Thyroid gland (tissue), 4 donors: ENCODE results near the gene HAPLN1. TPM values are rescaled to one million over a fixed set of nuclear protein-coding genes. Genes with fewer than 3 reads are reported as not detected.
A peak's percentile ranks its signal among the peaks of the same experiment; 100 is the strongest.

Experiments
- DNase-seq, 2 donors: peaks; one replicate each; pipeline ENCODE4 v3.0.0-alpha.2; 2019
- H3K27ac ChIP-seq, 3 donors: fragments of 200-600 bp; sonication (generic); 1 replicate in 2 of 3; 2 replicates in 1 of 3; pipeline ENCODE4 v1.5.1; 2016 to 2019; ENCODE audit warnings: mild to moderate bottlenecking in 1 of 3, moderate library complexity in 1 of 3
- H3K27me3 ChIP-seq: fragments of 200-600 bp; sonication (generic); one replicate; pipeline ENCODE4 v1.5.1; 2019
- H3K36me3 ChIP-seq, 2 donors: fragments of 200-600 bp; sonication (generic); one replicate each; pipeline ENCODE4 v1.5.1; 2016 to 2019
- H3K4me1 ChIP-seq, 2 donors: fragments of 200-600 bp; sonication (generic); one replicate each; pipeline ENCODE4 v1.5.1; 2017 to 2019
- H3K4me3 ChIP-seq, 3 donors: fragments of 200-600 bp; sonication (generic); replicated peaks in 1 of 3; 1 replicate in 2 of 3; 2 replicates in 1 of 3; pipeline ENCODE4 v1.5.1; 2016; ENCODE audit warnings: mild to moderate bottlenecking in 1 of 3
- H3K9me3 ChIP-seq: fragments of 200-600 bp; sonication (generic); one replicate; pipeline ENCODE4 v1.5.1; 2017
- CTCF ChIP-seq, 6 experiments: fragments of 200-600 bp in 3 of 6; fragments of 450-650 bp in 3 of 6; sonication (generic) in 3 of 6; IDR thresholded peaks; one replicate each; pipeline ENCODE4 v1.5.1; 2016 to 2019; ENCODE audit warnings: antibody characterized with exemption in 6 of 6, mild to moderate bottlenecking in 2 of 6, inconsistent platforms in 1 of 6, moderate library complexity in 1 of 6
- POLR2A ChIP-seq, 2 donors: fragments of 450-650 bp; IDR thresholded peaks; one replicate each; pipeline ENCODE4 v1.6.1; 2017; ENCODE audit warnings: antibody characterized with exemption in 2 of 2, mild to moderate bottlenecking in 2 of 2, moderate library complexity in 1 of 2
- WGBS, 2 donors: methylation state at CpG; one replicate each; pipeline ENCODE4 v1.1.5; 2017; 5-methylcytosine and 5-hydroxymethylcytosine counted together
- intact Hi-C: fragments of 100-400 bp; cut with DNase I; formaldehyde crosslinking; loops from one replicate; pipeline ENCODE4 v1.15.1; 2023
- total RNA-seq, 4 donors: library from RNA; depleted of rRNA; stranded (reverse); fragments of >200 nt; gene quantifications; one replicate each; pipeline ENCODE4 v1.2.3, GENCODE V29; 2016

The HAPLN1 gene
- total RNA-seq, 4 donors from 2014 or later: not detected

- no peaks in the 10 kb centered on the region for H3K36me3 ChIP-seq
- H3K4me3 ChIP-seq: no peak overlapping the region
- intact Hi-C loops: no loop called here
- H3K9me3 ChIP-seq: no peaks in the 10 kb centered on the region
- WGBS, 2 donors: 61 to 74% methylated on average over 2 of the region's 2 CpGs
- no peaks in the 10 kb centered on the region for H3K27me3 ChIP-seq
- TF ChIP-seq POLR2A (IDR thresholded peaks at IDR 0.05) (no peak), CTCF (IDR thresholded peaks at IDR 0.05) (no peak)
- no peak overlapping the region for H3K27ac ChIP-seq
- H3K4me1 ChIP-seq: peaks cover 0 to 11% of the 10 kb centered on the region in 2 donors
- DNase-seq: no peak
These were observed 4.3 kb upstream of the HAPLN1 start for GRCh38 chr5:83724935-83725334.

GRCh38 chr5:83724001-83724400 is 3.3 kb upstream of the HAPLN1 start:
- no peaks in the 10 kb centered on the region for H3K9me3 ChIP-seq
- no peak overlapping the region for H3K27ac ChIP-seq
- intact Hi-C loops: no loop called here
- H3K27me3 ChIP-seq: no peaks in the 10 kb centered on the region
- TF ChIP-seq POLR2A (IDR thresholded peaks at IDR 0.05) (no peak), CTCF (IDR thresholded peaks at IDR 0.05) (no peak)
- H3K4me3 ChIP-seq: no peak overlapping the region
- WGBS, 2 donors: 45 to 62% methylated on average over 2 of the region's 2 CpGs
- no peaks in the 10 kb centered on the region for H3K36me3 ChIP-seq
- peaks cover 0 to 11% of the 10 kb centered on the region in 2 donors for H3K4me1 ChIP-seq
- DNase-seq: no peak

- intact Hi-C loops: no loop called here
- no peaks in the 10 kb centered on the region for H3K36me3 ChIP-seq
- H3K9me3 ChIP-seq: no peaks in the 10 kb centered on the region
- H3K4me3 ChIP-seq: no peak overlapping the region
- TF ChIP-seq POLR2A (IDR thresholded peaks at IDR 0.05) (no peak), CTCF (IDR thresholded peaks at IDR 0.05) (no peak)
- no peak for DNase-seq
- WGBS, 2 donors: 83 to 85% methylated on average over 7 of the region's 7 CpGs
- H3K4me1 ChIP-seq: peaks cover 0 to 11% of the 10 kb centered on the region in 2 donors
- no peak overlapping the region for H3K27ac ChIP-seq
- H3K27me3 ChIP-seq: no peaks in the 10 kb centered on the region
These were observed 2.4 kb upstream of the HAPLN1 start for GRCh38 chr5:83723031-83723430.

GRCh38 chr5:83721953-83722901 is 1.6 kb upstream of the HAPLN1 start:
- WGBS, 2 donors: 5% methylated on average over 43 to 49 of the region's 72 CpGs
- intact Hi-C loops: no loop called here
- DNase-seq: peak; percentile 45 to 53

More at GRCh38 chr5:83721953-83722901, 1.6 kb upstream of the HAPLN1 start:
- no peak overlapping the region for H3K27ac ChIP-seq
- H3K9me3 ChIP-seq: no peaks in the 10 kb centered on the region
- TF ChIP-seq CTCF (IDR thresholded peaks at IDR 0.05): peak in 1 of 6 experiments; percentile 39
- no peak for TF ChIP-seq POLR2A (IDR thresholded peaks at IDR 0.05)
- peak overlapping the region in 2 of 3 donors; percentile 25 to 37 for H3K4me3 ChIP-seq
- no peaks in the 10 kb centered on the region for H3K27me3 ChIP-seq
- peaks cover 0 to 11% of the 10 kb centered on the region in 2 donors for H3K4me1 ChIP-seq
- H3K36me3 ChIP-seq: no peaks in the 10 kb centered on the region
